ENCODE data around the gene SENP5. TPM values are rescaled to one million over a fixed set of nuclear protein-coding genes. Genes with fewer than 3 reads are reported as not detected.

Gene SENP5
- total RNA-seq, 4 donors from 2014 or later, result 14.5 to 37.8 (median 21.3) TPM

- WGBS, 2 donors, result 84 to 95% methylated on average over 4 of the region's 4 CpGs
- DNase-seq, result no peak
- TF ChIP-seq POLR2A (IDR thresholded peaks at IDR 0.05), result no peak
- no peak for TF ChIP-seq CTCF (IDR thresholded peaks at IDR 0.05)
- intact Hi-C loops (cut with DNase I), result no loop called here
- Histone ChIP-seq H3K9me3 (no peaks in the 10 kb centered on the region), H3K27ac (no peak overlapping the region), H3K4me1 (no peaks in the 10 kb centered on the region), H3K36me3 (peaks cover 1 to 87% (median 31%) of the 10 kb centered on the region in 3 donors), H3K27me3 (no peaks in the 10 kb centered on the region), H3K4me3 (no peak overlapping the region)
These were observed 63.4 kb downstream of the SENP5 start for GRCh38 chr3:196931157-196931556.

- H3K4me1 ChIP-seq, result no peaks in the 10 kb centered on the region
- H3K4me3 ChIP-seq, result no peak overlapping the region
- peaks cover 6 to 94% (median 37%) of the 10 kb centered on the region in 3 donors for H3K36me3 ChIP-seq
- WGBS, 2 donors, result 84 to 88% methylated on average over 12 of the region's 12 CpGs
- TF ChIP-seq POLR2A (IDR thresholded peaks at IDR 0.05), result no peak
- TF ChIP-seq CTCF (IDR thresholded peaks at IDR 0.05), result no peak
- intact Hi-C loops (cut with DNase I), result no loop called here
- H3K27me3 ChIP-seq, result no peaks in the 10 kb centered on the region
- H3K9me3 ChIP-seq, result no peaks in the 10 kb centered on the region
- H3K27ac ChIP-seq, result no peak overlapping the region
- no peak for DNase-seq
These were observed 64.3 kb downstream of the SENP5 start for GRCh38 chr3:196931828-196932587.

GRCh38 chr3:196932600-196932999 lies 64.9 kb downstream of the SENP5 start:
- WGBS, 2 donors, result 90 to 92% methylated on average over 3 of the region's 3 CpGs
- no peak overlapping the region for H3K27ac ChIP-seq
- H3K27me3 ChIP-seq, result no peaks in the 10 kb centered on the region
- no peaks in the 10 kb centered on the region for H3K4me1 ChIP-seq
- intact Hi-C loops (cut with DNase I), result no loop called here
- H3K36me3 ChIP-seq, result peaks cover 6 to 95% (median 43%) of the 10 kb centered on the region in 3 donors
- H3K9me3 ChIP-seq, result no peaks in the 10 kb centered on the region
- no peak for DNase-seq
- no peak overlapping the region for H3K4me3 ChIP-seq
- no peak for TF ChIP-seq CTCF (IDR thresholded peaks at IDR 0.05)
- TF ChIP-seq POLR2A (IDR thresholded peaks at IDR 0.05), result no peak

- 85 to 92% methylated on average over 3 of the region's 3 CpGs for WGBS, 2 donors
- Histone ChIP-seq H3K27me3 (no peaks in the 10 kb centered on the region), H3K9me3 (no peaks in the 10 kb centered on the region), H3K4me1 (peaks cover 6 to 15% (median 9%) of the 10 kb centered on the region in 3 donors), H3K36me3 (peaks cover 6 to 88% (median 44%) of the 10 kb centered on the region in 3 donors), H3K27ac (no peak overlapping the region), H3K4me3 (no peak overlapping the region)
- no peak for DNase-seq
- intact Hi-C loops (cut with DNase I), result no loop called here
- no peak for TF ChIP-seq POLR2A (IDR thresholded peaks at IDR 0.05)
- no peak for TF ChIP-seq CTCF (IDR thresholded peaks at IDR 0.05)
These were observed 68.6 kb downstream of the SENP5 start for GRCh38 chr3:196936288-196936687.

- no peak for DNase-seq
- H3K27me3 ChIP-seq, result no peaks in the 10 kb centered on the region
- no peak overlapping the region for H3K27ac ChIP-seq
- H3K9me3 ChIP-seq, result no peaks in the 10 kb centered on the region
- intact Hi-C loops (cut with DNase I), result no loop called here
- peaks cover 6 to 70% (median 33%) of the 10 kb centered on the region in 3 donors for H3K36me3 ChIP-seq
- 67 to 81% methylated on average over 2 of the region's 2 CpGs for WGBS, 2 donors
- H3K4me1 ChIP-seq, result peaks cover 7 to 22% (median 10%) of the 10 kb centered on the region in 3 donors
- TF ChIP-seq POLR2A (IDR thresholded peaks at IDR 0.05), result no peak
- TF ChIP-seq CTCF (IDR thresholded peaks at IDR 0.05), result no peak
- H3K4me3 ChIP-seq, result no peak overlapping the region
These were observed 70.4 kb downstream of the SENP5 start for GRCh38 chr3:196938124-196938523.
